SK-N-SH (cell line): Measurements from ENCODE around the gene ST7. TPM values are rescaled to one million over a fixed set of nuclear protein-coding genes. Genes with fewer than 3 reads are reported as not detected.

Source experiments
- CTCF ChIA-PET: fragments of 300-600, 350-600 bp; formaldehyde crosslinking; extraction: SDS; loops from one replicate; lab custom pipeline; 2021; lab: Yijun Ruan, JAX
- POLR2A ChIA-PET: fragments of 350-600 bp; sonication (Branson Sonifier 250); formaldehyde crosslinking; extraction: SDS; loops from one replicate; lab custom pipeline; 2020; ENCODE audit warnings: antibody characterized with exemption, inconsistent platforms; lab: Yijun Ruan, JAX
- DNase-seq: peaks from one replicate; pipeline ENCODE4 v3.0.0; 2012
- H2AFZ ChIP-seq: fragments of 200-600 bp; sonication (generic); 2 replicates; pipeline ENCODE4 v1.8.1; 2016; ENCODE audit warnings: antibody characterized with exemption, mild to moderate bottlenecking, low read depth
- H3F3A ChIP-seq: fragments of 200-600 bp; sonication (generic); replicated peaks from 2 replicates; pipeline ENCODE3; 2016; ENCODE audit warnings: antibody characterized with exemption, mild to moderate bottlenecking; ENCODE audit not compliant: insufficient read depth
- H3K27ac ChIP-seq, 2 experiments: fragments of 200-500 bp in 1 of 2; fragments of 200-600 bp in 1 of 2; sonication (Bioruptor generic) in 1 of 2; sonication (generic), shearing (Covaris generic) in 1 of 2; 2 replicates each; pipeline versions ENCODE4 v1.5.1 to v1.6.1; 2014 to 2016; ENCODE audit warnings: low read depth in 2 of 2, inconsistent platforms in 1 of 2, low read length in 1 of 2, mild to moderate bottlenecking in 1 of 2, mixed read lengths in 1 of 2
- H3K27me3 ChIP-seq: fragments of 200-600 bp; sonication (generic), shearing (Covaris generic); 2 replicates; pipeline ENCODE4 v1.6.1; 2016; ENCODE audit warnings: mixed run types; ENCODE audit not compliant: insufficient read depth
- H3K36me3 ChIP-seq, 2 experiments: fragments of 200-500 bp in 1 of 2; fragments of 200-600 bp in 1 of 2; sonication (Bioruptor generic) in 1 of 2; sonication (generic) in 1 of 2; replicated peaks in 1 of 2; 2 replicates each; pipeline versions ENCODE3 to v1.5.1; 2014 to 2016; ENCODE audit warnings: low read length in 1 of 2, mild to moderate bottlenecking in 1 of 2; ENCODE audit not compliant: insufficient read depth in 2 of 2, control insufficient read depth in 1 of 2
- H3K4me1 ChIP-seq, 2 experiments: fragments of 200-500 bp in 1 of 2; fragments of 200-600 bp in 1 of 2; sonication (Bioruptor generic) in 1 of 2; sonication (generic), shearing (Covaris generic) in 1 of 2; 2 replicates each; pipeline versions ENCODE4 v1.5.1 to v1.6.1; 2014 to 2016; ENCODE audit warnings: low read depth in 1 of 2, low read length in 1 of 2, mixed run types in 1 of 2; ENCODE audit not compliant: insufficient read depth in 2 of 2, control insufficient read depth in 1 of 2
- H3K4me2 ChIP-seq: fragments of 200-600 bp; sonication (generic), shearing (Covaris generic); 2 replicates; pipeline ENCODE4 v1.6.1; 2017; ENCODE audit warnings: mixed run types
- H3K4me3 ChIP-seq, 2 experiments: fragments of 200-500 bp in 1 of 2; fragments of 200-600 bp in 1 of 2; sonication (Bioruptor generic) in 1 of 2; sonication (generic), shearing (Covaris generic) in 1 of 2; 2 replicates each; pipeline versions ENCODE4 v1.5.1 to v1.8.1; 2014 to 2016; ENCODE audit warnings: low read depth in 2 of 2, inconsistent platforms in 1 of 2, low read length in 1 of 2, mild to moderate bottlenecking in 1 of 2, mixed read lengths in 1 of 2, moderate library complexity in 1 of 2
- H3K79me2 ChIP-seq: fragments of 200-600 bp; sonication (generic); 2 replicates; pipeline ENCODE4 v1.8.1; 2017; ENCODE audit warnings: mild to moderate bottlenecking; ENCODE audit not compliant: insufficient read depth
- H3K9ac ChIP-seq: fragments of 200-600 bp; sonication (generic); 2 replicates; pipeline ENCODE4 v1.6.1; 2017; ENCODE audit warnings: mixed run types
- H3K9me2 ChIP-seq: fragments of 200-600 bp; sonication (generic); 2 replicates; pipeline ENCODE4 v1.6.1; 2017; ENCODE audit warnings: mixed run types
- H3K9me3 ChIP-seq: fragments of 200-600 bp; sonication (generic); 2 replicates; pipeline ENCODE4 v1.6.1; 2017; ENCODE audit warnings: mixed run types, mild to moderate bottlenecking, moderate library complexity
- H4K20me1 ChIP-seq: fragments of 200-600 bp; sonication (generic); 2 replicates; pipeline ENCODE4 v1.6.1; 2017; ENCODE audit warnings: mild to moderate bottlenecking, mixed run types; ENCODE audit not compliant: insufficient read depth
- CTCF ChIP-seq: fragments of 200-600 bp; sonication (generic); IDR thresholded peaks from 2 replicates; pipeline ENCODE4 v1.6.1; 2017; ENCODE audit warnings: antibody characterized with exemption, mild to moderate bottlenecking, moderate library complexity
- EP300 ChIP-seq, 2 experiments: IDR thresholded peaks; 2 replicates each; pipeline versions ENCODE4 v1.4.0 to v1.6.1; 2012; ENCODE audit warnings: borderline replicate concordance in 1 of 2, low read depth in 1 of 2, low read length in 1 of 2
- FOSL2 ChIP-seq: IDR thresholded peaks from 2 replicates; pipeline ENCODE4 v1.4.0; 2012; ENCODE audit warnings: low read depth, mild to moderate bottlenecking, moderate library complexity, borderline replicate concordance
- GABPA ChIP-seq: IDR thresholded peaks from 2 replicates; pipeline ENCODE4 v1.4.0; 2012; ENCODE audit warnings: low read depth, mild to moderate bottlenecking
- GATA2 ChIP-seq: sonication (generic); formaldehyde crosslinking; IDR thresholded peaks from 2 replicates; pipeline ENCODE4 v1.5.0; 2020; ENCODE audit warnings: mild to moderate bottlenecking, missing genetic modification reagents
- JUND ChIP-seq: IDR thresholded peaks from 2 replicates; pipeline ENCODE4 v1.4.0; 2012
- MEF2A ChIP-seq: IDR thresholded peaks from 2 replicates; pipeline ENCODE4 v1.4.0; 2012; ENCODE audit warnings: low read depth, borderline replicate concordance
- MXI1 ChIP-seq: IDR thresholded peaks from 2 replicates; pipeline ENCODE4 v1.6.1; 2012; ENCODE audit warnings: mild to moderate bottlenecking, low read depth, low read length, improper control_type of control experiment
- NRF1 ChIP-seq: IDR thresholded peaks from 2 replicates; pipeline ENCODE4 v1.6.1; 2012; ENCODE audit warnings: low read depth, mild to moderate bottlenecking, low read length
- POLR2AphosphoS5 ChIP-seq: IDR thresholded peaks from 2 replicates; pipeline ENCODE4 v1.6.1; 2012; ENCODE audit warnings: low read depth, low read length
- RAD21 ChIP-seq: IDR thresholded peaks from 2 replicates; pipeline ENCODE4 v1.6.1; 2012; ENCODE audit warnings: mild to moderate bottlenecking, low read length
- RCOR1 ChIP-seq: fragments of 150-350 bp; IDR thresholded peaks from 2 replicates; pipeline ENCODE4 v1.6.1; 2017; ENCODE audit warnings: antibody characterized with exemption, low read length
- TAF1 ChIP-seq: IDR thresholded peaks from 2 replicates; pipeline ENCODE4 v1.6.1; 2012; ENCODE audit warnings: low read depth, mild to moderate bottlenecking, low read length, moderate library complexity, borderline replicate concordance
- ZBTB33 ChIP-seq: IDR thresholded peaks from 2 replicates; pipeline ENCODE4 v1.4.0; 2012; ENCODE audit warnings: low read depth, borderline replicate concordance
- WGBS: methylation state at CpG from one replicate; pipeline ENCODE4 v1.1.6; 2017; ENCODE audit warnings: low lambda C conversion rate; 5-methylcytosine and 5-hydroxymethylcytosine counted together
- polyA plus RNA-seq, 3 experiments: library from polyadenylated mRNA; depleted of rRNA; stranded (reverse); fragments of >200 nt; gene quantifications; 2 replicates each; pipeline ENCODE4 v1.2.3, GENCODE V29; 2012
- TF ChIP-seq, protein P1 (sequence below): fragments of 150-350 bp; IDR thresholded peaks from 2 replicates; pipeline ENCODE4 v1.6.1; 2016; ENCODE audit warnings: mild to moderate bottlenecking, low read depth, low read length
- TF ChIP-seq, protein P2 (sequence below): IDR thresholded peaks from 2 replicates; pipeline ENCODE4 v1.6.1; 2012; ENCODE audit warnings: mild to moderate bottlenecking, low read depth, low read length, moderate library complexity
- TF ChIP-seq, protein P3 (sequence below): IDR thresholded peaks from 2 replicates; pipeline ENCODE4 v1.4.0; 2012; ENCODE audit warnings: low read depth

Gene ST7
- polyA plus RNA-seq, 1 of the 3 experiments (the other 2 are of a cell fraction) = 23.5 TPM

- 0 out of 2 replicates have a peak, but pooled peaks have one; percentile 8 for TF ChIP-seq GATA2 (CRISPR knock-in tag)
- TF ChIP-seq MXI1 = no peak
- H3K27me3 ChIP-seq = no peaks in the 10 kb centered on the region
- CTCF ChIA-PET = interaction anchor here (0.8 to 1.3 kb wide), 5 partner anchors 15 to 83 kb away, joined by 3 to 5 read pairs (median 4); no protein-coding TSS in a partner anchor
- H3K9me2 ChIP-seq = no peaks in the 10 kb centered on the region
- peaks cover 20% of the 10 kb centered on the region; the same call in 1 of the 2 replicates for H3K79me2 ChIP-seq
- no peak overlapping the region for H3K4me3 ChIP-seq
- WGBS = 89% methylated on average over 3 of the region's 3 CpGs
- peak; percentile 19 for DNase-seq
- H3K9ac ChIP-seq = no peak overlapping the region
- H3K4me2 ChIP-seq = no peak overlapping the region
- H3K4me1 ChIP-seq = peaks cover 8 to 39% of the 10 kb centered on the region in 2 experiments; a peak in 3 of 4 replicates
- peaks cover 6% of the 10 kb centered on the region for H3F3A ChIP-seq
- H3K9me3 ChIP-seq = no peaks in the 10 kb centered on the region
- POLR2A ChIA-PET = no interaction called here
- no peaks in the 10 kb centered on the region for H4K20me1 ChIP-seq
- H3K27ac ChIP-seq = peak overlapping the region; percentile 49 to 87; a peak in 3 of 4 replicates
- H3K36me3 ChIP-seq = no peaks in the 10 kb centered on the region
- H2AFZ ChIP-seq = no peak overlapping the region
These were observed 118.2 kb downstream of the ST7 start for GRCh38 chr7:117071551-117071950.

GRCh38 chr7:117072620-117073118, 119.4 kb downstream of the ST7 start:
- no peaks in the 10 kb centered on the region for H4K20me1 ChIP-seq
- no peak overlapping the region for H2AFZ ChIP-seq
- ChIA-PET POLR2A (no interaction called here), CTCF (interaction anchor here (1.0 to 1.1 kb wide), 2 partner anchors 52 to 84 kb away, joined by 3 read pairs; no protein-coding TSS in a partner anchor)
- peaks cover 7% of the 10 kb centered on the region for H3F3A ChIP-seq
- no peaks in the 10 kb centered on the region for H3K27me3 ChIP-seq
- H3K27ac ChIP-seq = peak overlapping the region; percentile 49 to 87
- DNase-seq = peak; percentile 56
- WGBS = 53% methylated on average over 7 of the region's 7 CpGs
- peaks cover 20% of the 10 kb centered on the region; the same call in 1 of the 2 replicates for H3K79me2 ChIP-seq
- no peaks in the 10 kb centered on the region for H3K36me3 ChIP-seq
- H3K4me2 ChIP-seq = peak overlapping the region; percentile 28
- no peak overlapping the region for H3K9ac ChIP-seq
- no peaks in the 10 kb centered on the region for H3K9me2 ChIP-seq
- H3K4me1 ChIP-seq = peaks cover 8 to 39% of the 10 kb centered on the region in 2 experiments; a peak in 3 of 4 replicates
- H3K4me3 ChIP-seq = peak overlapping the region in 1 of 2 experiments; percentile 10; a peak in 2 of 4 replicates
- no peaks in the 10 kb centered on the region for H3K9me3 ChIP-seq
- TF ChIP-seq, protein P1, sequence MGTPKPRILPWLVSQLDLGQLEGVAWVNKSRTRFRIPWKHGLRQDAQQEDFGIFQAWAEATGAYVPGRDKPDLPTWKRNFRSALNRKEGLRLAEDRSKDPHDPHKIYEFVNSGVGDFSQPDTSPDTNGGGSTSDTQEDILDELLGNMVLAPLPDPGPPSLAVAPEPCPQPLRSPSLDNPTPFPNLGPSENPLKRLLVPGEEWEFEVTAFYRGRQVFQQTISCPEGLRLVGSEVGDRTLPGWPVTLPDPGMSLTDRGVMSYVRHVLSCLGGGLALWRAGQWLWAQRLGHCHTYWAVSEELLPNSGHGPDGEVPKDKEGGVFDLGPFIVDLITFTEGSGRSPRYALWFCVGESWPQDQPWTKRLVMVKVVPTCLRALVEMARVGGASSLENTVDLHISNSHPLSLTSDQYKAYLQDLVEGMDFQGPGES = no peak
- TF ChIP-seq FOSL2 (0 out of 2 replicates have a peak, but pooled peaks have one; percentile 2), MXI1 (peak; percentile 37), NRF1 (no peak), POLR2AphosphoS5 (no peak), MEF2A (no peak), ZBTB33 (no peak), GATA2 (CRISPR knock-in tag) (no peak; the same call in 1 of the 2 replicates), GABPA (no peak), RAD21 (no peak), TAF1 (no peak), CTCF (no peak), JUND (no peak), EP300 (IDR thresholded peaks at IDR 0.05; ENCODE audit: borderline replicate concordance in 1 of 2, low read depth in 1 of 2, low read length in 1 of 2) (peak in 1 of 2 experiments; percentile 31; a peak in 2 of 4 replicates), RCOR1 (no peak)
- TF ChIP-seq, protein P2, sequence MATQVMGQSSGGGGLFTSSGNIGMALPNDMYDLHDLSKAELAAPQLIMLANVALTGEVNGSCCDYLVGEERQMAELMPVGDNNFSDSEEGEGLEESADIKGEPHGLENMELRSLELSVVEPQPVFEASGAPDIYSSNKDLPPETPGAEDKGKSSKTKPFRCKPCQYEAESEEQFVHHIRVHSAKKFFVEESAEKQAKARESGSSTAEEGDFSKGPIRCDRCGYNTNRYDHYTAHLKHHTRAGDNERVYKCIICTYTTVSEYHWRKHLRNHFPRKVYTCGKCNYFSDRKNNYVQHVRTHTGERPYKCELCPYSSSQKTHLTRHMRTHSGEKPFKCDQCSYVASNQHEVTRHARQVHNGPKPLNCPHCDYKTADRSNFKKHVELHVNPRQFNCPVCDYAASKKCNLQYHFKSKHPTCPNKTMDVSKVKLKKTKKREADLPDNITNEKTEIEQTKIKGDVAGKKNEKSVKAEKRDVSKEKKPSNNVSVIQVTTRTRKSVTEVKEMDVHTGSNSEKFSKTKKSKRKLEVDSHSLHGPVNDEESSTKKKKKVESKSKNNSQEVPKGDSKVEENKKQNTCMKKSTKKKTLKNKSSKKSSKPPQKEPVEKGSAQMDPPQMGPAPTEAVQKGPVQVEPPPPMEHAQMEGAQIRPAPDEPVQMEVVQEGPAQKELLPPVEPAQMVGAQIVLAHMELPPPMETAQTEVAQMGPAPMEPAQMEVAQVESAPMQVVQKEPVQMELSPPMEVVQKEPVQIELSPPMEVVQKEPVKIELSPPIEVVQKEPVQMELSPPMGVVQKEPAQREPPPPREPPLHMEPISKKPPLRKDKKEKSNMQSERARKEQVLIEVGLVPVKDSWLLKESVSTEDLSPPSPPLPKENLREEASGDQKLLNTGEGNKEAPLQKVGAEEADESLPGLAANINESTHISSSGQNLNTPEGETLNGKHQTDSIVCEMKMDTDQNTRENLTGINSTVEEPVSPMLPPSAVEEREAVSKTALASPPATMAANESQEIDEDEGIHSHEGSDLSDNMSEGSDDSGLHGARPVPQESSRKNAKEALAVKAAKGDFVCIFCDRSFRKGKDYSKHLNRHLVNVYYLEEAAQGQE = no peak
- TF ChIP-seq, protein P3, sequence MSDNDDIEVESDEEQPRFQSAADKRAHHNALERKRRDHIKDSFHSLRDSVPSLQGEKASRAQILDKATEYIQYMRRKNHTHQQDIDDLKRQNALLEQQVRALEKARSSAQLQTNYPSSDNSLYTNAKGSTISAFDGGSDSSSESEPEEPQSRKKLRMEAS = no peak
